GM12865 (cell line): ENCODE results near the gene KCNJ2.

Source experiments
- DNase-seq: peaks from one replicate; pipeline ENCODE4 v3.0.0; 2010; ENCODE audit warnings: low read depth
- H3K4me3 ChIP-seq: 2 replicates; pipeline ENCODE4 v1.5.1; 2011; ENCODE audit warnings: mild to moderate bottlenecking, low read depth, low read length, control low read depth
- CTCF ChIP-seq: IDR thresholded peaks from 2 replicates; pipeline ENCODE4 v1.5.1; 2011; ENCODE audit warnings: low read length, control low read depth, low read depth, inconsistent platforms; ENCODE audit not compliant: insufficient read depth; ENCODE audit errors: missing control alignments

The KCNJ2 gene

GRCh38 chr17:70225276-70225675, 55.9 kb downstream of the KCNJ2 start:
- DNase-seq: no peak
- H3K4me3 ChIP-seq: no peak overlapping the region
- no peak for TF ChIP-seq CTCF
